GM21717 (cell line): ENCODE results near the gene ZNF678.
"Not testable (repeated sequence)": the region's sequence is repeated elsewhere in the genome, so short reads cannot be mapped to it uniquely, and the experiment has no call there.

ENCODE experiments used
- ATAC-seq: cut with Tn5 transposase; IDR thresholded peaks from one replicate; pipeline ENCODE4 v1.9.1; 2021; ENCODE audit warnings: mild to moderate bottlenecking, moderate library complexity; ENCODE audit not compliant: unreplicated experiment

The ZNF678 gene

DNA sequence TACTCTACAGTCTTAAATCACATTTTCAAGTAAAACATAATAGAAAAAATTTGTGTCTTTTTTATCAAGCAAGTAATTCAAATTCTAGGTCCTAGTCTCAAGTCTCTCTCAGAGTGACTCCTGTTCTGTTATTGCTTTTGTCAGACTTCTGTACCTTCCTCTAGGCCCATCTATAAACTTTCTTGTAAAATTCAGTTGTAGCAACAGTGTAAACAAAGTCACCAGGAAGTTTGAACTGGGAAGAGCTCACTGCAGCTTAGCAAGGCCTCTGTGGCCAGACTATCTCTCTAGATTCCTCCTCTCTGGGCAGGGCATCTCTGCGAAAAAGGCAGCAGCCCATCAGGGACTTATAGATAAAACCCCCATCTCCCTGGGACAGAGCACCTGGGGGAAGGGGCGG is 13.5 kb upstream of the ZNF678 start:
- ATAC-seq: no peak

DNA sequence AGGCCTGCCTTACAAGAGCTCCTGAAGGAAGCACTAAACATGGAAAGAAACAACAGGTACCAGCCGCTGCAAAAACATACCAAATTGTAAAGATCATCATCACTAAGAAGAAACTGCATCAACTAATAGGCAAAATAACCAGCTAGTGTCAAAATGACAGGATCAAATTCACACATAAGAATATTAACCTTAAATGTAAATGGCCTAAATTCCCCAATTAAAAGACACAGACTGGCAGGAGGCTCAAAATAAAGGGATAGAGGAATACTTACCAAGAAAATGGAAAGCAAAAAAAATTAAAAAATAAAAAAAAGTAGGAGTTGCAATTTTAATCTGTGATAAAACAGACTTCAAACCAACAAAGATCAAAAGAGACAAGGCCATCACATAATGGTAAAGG is 11.5 kb upstream of the ZNF678 start:
- not testable (repeated sequence) for ATAC-seq

DNA sequence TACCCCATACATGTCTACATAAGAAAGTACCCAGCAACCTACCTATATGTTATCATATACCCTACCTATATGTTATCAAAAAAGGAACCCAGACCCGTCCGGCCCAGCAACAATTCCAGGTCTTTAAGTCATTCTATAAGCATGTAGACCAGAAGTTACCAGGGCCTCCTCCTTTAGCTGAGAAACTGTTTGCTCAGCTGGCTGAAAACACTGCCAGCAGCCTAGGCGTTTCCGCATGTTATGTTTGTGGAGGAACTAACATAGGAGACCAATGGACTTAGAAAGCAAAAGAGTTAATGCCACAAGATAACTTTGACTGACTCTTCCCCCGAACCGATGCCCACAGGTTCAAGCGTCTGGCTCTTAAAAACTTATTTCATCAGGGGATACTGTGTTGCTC is 7.1 kb upstream of the ZNF678 start:
- no peak for ATAC-seq

DNA sequence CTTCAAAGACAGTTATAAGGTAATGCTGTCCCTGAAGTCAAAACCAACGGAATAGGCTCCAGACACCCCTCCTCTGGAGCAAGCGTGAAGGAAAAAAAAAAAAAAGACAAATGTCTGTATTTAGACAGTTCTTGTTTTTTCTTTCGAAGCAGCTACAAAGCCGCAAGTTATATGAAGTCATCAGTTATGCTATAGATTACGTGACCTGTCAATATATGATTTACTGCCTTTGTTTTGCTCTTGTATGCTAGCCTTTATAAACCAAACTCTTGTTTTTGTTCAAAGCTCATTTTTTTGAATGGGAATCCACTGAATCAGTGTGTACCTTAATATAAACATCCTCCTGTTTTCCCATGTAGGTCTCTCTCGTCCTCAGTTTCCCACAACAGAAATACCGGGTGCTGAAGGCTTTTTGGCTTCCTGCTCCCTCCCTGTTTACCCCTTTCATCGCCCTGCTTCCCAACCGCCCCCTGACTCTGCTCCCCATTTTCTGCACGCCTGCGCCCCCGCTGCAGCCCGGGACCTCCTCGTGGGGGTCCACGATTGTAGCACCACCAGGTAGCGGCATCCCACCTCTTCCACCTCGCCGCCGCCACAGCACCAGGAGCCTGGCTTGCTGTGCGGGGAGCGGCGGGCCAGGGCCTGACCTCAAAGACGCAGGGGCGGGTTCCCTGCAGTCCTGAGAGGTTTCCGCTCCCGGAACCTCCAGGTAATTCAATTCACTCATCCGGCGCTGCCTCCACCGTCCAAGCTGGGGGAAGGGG is 5.2 kb upstream of the ZNF678 start:
- ATAC-seq: no peak

DNA sequence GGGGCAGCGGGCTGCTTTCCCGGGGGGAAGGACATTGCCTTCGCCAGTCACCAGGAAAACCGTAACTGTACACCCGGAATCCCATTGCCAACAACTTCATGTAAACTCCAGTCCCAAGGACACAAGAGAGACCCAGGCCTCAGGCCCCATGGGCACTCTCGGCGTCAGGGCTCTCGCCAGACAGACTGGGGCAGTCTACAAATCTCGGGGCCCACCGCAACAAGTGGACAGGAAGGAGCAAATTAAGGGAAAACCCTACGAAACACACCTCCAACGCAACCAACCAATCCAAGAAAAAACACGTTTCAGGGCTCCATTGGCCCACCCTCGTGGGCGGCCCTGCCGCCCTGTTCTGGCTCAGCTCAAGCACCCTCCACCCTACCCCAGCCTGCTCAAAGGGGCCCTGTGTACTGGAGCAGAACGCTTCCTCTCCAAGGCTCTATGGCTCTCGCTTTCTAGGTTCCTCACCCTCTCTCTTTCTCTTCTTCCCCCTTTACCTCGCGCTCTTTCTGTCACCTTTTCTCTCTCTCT is 4.6 kb upstream of the ZNF678 start:
- no peak for ATAC-seq

DNA sequence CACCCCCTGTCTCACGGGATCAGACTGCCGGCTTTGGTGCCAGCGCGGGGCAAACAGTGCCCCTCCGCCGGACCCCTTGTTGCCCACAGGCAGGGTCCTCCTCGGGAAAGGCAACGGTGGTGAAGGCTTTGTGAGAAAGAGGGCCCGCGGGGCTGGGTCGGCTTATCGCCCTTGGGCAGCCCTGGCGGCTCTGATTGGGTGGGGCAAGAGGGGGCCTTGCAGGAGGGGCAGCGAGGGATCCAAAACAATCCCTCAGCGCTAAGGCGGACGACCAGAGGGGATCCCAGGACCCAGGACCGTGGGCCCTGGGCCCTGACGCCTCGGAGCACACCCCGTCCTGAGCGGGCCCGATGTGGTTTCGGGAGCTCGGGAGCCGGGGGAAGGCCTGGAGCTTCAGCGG is 3.9 kb upstream of the ZNF678 start:
- no peak for ATAC-seq

DNA sequence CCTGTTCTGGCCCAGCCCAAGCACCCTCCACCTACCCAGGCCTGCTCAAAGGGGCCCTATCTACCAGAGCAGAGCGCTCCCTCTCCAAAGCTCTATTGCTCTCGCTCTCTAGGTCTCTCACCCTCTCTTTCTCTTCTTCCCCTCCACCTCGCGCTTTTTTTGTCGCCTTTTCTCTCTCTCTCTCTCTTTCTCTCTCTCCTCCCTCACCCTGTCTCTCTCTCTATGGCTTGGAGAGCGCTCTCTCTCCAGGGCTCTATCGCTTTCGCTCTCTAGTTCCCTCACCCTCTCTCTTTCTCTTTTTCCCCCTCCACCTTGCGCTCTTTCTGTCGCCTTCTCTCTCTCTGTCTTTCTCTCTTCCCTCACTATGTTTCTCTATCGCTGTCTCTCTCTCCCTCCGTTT is 3.4 kb upstream of the ZNF678 start:
- no peak for ATAC-seq

DNA sequence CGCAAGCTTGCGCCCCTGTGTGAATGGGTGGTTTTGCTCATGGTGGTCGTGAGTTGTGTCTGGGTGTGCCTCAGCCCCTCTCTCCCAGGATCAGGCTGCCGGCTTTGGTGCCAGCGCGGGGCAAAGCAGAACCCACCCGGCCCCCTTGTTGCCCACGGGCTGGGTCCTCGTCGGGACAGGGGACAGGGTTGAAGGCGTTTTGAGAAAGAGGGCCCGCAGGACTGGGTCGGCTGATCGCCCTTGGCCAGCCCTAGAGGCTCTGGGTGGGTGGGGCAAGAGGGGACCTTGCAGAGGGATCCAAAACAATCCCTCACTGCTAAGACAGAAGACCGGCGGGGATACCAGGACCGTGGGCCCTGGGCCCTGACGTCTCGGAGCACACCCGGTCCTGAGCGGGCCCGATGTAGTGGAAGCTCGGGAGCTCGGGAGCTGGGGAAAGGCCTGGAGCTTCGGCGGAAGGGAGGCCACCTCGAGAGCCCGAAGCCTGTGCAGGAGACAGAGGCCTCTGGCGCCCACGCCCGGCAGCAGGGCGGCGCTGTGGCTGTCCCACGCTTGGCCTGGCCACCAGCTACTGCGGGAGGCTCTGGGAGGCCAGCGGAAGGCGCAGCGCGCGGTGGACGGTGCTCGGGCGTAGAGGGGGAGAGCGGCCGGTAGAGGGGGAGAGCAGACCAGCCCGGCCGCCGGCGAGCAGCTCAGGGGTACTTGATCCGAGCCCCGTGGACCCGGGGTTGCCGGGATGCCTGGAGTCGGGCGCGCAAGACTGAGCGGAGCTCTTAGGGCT is 2.8 kb upstream of the ZNF678 start:
- no peak for ATAC-seq

DNA sequence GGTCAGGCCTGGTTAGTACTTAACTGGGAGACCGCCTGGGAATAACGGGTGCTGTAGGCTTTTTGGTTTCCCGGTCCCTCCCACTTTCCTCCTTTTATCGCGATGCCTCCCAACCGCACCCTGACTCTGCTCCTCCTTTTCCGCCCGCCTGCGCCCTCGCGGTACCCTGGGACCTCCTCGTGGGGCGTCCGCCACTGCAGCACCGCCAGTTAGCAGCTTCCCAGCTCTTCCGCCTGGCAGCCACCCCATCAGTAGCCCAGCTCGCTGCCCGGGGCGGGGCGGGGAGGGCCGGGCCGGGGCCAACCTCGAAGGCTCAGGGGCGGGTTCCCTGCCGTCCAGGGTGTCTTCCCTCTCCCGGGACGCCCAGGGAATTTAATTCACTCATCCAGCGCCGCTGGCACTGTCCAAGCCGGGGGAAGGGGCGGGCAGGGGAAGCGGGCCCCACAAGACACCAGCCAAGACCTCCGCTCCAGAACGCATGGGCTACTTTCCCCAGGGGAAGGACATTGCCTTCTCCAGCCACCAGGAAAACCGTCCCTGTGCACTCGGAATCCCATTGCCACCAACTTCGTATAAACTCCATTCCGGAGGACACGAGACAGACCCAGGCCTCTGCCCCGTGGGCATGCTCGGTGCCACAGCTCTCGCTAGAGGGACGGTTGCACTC is 2.0 kb upstream of the ZNF678 start:
- no peak for ATAC-seq

DNA sequence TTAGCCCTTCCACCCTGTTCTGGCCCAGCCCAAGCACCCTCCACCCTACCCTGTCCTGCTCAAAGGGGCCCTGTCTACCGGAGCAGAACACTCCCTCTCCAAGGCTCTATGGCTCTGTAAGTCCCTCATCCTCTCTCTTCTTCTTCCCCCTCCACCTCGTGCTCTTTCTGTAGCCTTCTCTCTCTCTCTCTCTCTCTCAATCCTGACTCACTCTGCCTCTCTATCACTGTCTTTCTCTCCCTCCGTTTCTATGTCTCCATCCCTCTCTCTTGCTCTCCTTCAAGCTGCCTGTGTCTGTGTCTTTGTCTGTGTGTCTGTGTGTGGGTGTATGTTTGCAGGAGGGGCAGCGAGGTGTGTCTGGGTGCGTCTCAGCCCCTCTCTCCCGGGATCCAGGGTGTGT is 1.3 kb upstream of the ZNF678 start:
- ATAC-seq: no peak

DNA sequence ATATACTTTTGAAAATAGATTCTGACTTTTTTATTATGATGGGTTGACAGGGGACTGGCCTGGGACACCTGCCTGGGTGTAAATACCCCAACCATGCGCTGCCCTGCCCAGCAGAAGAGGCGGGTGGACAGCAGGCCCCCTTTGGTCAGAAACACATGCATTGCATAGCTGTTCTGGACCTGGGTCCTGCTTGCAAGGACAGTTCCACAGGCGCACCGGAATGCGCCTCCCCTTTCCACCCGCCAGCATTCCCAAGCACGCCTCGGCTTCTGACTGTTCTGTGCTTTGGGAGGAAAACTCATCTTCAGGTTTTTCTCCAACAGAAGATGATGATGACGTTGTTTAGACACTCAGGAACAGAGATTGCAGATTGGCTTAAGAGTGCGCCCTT is 428 bp upstream of the ZNF678 start:
- no peak for ATAC-seq

DNA sequence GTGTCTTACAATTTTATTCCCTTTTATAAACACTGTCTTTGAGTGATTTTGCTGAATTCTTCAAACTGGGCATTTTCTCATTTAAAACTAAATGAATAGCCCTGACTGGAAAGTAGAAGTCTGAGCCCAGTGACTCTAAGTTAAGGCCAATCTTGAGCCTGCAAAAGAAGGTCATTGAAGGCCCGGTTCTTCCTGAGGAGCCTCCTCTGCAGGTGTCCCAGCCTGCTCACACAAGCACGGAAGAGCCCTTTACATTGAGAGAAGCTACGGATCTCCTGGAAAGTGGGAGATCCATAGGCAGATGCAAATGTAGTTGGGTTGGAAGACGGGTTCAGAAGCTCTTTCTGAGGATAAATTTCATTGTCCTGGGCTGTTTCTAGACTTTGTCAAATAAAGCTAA is 3.9 kb downstream of the ZNF678 start:
- ATAC-seq: no peak

DNA sequence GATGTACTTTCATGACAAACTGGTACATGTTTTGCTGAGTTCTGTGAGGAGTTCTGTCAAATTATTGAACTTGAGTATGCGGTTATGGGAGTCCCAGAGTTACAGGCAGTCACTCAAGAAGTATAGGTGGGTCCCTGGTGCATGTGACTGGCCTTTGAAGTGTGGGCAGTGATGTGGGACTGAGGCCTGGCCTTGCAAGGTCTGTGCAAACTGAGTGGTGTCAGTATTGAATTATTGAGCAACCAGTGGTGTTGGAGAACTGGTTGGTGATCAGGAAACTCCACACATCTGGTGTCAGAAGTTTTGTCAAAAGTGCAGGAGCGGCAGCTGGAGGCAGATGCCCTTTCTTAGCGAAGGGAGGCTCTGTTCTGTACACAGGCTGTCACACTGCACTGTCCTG is 5.2 kb downstream of the ZNF678 start:
- ATAC-seq: no peak

DNA sequence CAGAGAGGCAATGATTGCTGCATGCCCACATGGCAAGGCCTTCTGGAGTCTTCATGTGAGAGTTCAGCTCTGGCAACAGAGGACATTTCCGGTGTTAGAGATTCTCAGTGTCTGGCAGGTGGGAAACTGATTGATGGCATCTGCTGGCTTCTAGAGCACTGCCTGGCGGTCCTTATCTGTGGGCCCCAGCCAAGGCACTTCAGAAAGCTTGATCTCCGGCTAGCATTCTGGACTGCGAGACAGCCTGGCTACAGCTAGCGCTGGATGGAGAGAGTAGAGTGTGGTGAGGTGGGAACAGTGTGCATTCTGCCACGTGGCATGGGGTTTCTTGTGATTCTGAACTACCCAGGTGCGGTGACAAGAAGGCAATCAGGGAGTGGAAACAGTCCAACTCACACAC is 9.4 kb downstream of the ZNF678 start:
- ATAC-seq: no peak

DNA sequence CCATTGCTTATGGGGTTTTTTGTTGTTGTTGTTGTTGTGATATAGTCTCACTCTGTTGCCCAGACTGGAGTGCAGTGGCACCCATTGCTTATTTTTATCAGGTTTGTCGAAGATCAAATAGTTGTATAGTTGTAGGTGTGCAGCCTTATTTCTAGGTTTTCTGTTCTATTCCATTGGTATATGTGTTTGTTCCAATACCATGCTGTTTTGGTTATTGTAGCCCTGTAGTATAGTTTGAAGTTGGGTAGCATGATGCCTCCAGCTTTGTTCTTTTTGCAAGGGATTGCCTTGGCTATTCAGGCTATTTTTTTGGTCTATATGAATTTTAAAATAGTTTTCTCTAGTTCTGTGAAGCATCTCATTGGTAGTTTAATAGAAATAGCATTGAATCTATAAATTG is 11.6 kb downstream of the ZNF678 start:
- ATAC-seq: no peak

DNA sequence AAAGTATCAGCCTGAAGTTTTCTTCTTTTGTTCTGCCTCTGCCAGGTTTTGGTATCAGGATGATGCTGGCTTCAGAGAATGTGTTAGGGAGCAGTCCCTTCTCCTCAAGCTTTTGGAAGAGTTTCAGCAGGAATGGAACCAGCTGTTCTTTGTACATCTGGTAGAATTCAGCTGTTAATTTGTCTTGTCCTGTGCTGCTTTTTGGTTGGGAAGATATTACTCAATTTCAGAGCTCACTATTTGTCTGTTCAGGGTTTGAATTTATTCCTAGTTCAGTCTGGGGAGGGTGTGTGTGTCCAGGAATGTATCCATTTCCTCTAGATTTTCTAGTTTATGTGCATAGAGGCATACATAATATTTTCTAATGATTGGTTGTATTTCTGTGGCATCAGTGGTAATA is 12.8 kb downstream of the ZNF678 start:
- no peak for ATAC-seq

DNA sequence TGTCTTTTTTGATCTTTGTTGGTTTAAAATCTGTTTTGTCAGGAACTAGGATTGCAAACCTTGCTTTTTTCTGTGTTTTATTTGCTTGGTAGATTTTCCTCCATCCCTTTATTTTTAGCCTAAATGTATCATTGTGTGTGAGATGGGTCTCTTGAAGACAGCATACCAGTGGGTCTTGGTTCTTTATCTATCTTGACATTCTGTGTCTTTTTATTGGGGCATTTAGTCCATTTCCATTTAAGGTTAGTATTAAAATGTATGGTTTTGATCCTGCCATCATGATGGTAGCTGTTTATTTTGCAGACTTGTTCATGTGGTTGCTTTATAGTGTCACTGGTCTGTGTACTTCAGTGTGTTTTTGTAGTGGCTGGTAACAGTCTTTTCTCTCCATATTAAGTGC is 14.1 kb downstream of the ZNF678 start:
- ATAC-seq: no peak

DNA sequence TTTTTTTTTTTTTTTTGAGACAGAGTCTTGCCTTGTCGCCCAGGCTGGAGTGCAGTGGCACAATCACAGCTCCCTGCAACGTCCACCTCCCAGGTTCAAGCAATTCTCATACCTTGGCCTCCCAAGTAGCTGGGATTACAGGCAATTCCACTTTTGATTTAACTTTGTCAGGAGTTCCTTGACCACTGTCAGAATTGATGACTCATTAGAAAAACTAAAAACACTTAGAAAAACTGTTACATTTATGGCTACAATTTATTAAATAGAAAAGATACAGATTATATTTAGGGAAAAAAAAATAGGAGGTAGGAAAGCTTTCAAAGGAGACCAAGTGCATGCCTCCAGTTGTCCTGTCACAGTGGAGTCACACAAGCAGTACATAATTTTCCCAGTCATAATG is 20.0 kb downstream of the ZNF678 start:
- no peak for ATAC-seq

DNA sequence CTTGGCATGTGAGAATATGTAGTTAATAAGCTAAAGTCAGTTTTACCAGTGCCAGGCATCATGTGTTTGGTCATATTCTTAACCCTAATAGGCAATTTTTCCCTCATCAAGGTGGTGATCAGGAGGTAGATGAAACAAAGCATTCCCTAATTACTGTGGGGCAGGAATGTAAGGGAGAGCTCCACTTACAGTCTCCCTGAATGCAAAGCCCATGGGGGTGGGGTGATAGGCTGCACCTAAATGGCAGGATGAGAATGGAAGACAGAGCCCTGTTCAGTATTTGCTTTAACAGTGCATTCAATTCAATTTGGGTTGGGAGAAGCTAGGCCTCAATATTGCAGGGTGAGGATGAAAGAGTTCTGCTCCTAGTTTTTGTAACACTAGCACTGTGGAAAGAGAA is 23.4 kb downstream of the ZNF678 start:
- no peak for ATAC-seq

DNA sequence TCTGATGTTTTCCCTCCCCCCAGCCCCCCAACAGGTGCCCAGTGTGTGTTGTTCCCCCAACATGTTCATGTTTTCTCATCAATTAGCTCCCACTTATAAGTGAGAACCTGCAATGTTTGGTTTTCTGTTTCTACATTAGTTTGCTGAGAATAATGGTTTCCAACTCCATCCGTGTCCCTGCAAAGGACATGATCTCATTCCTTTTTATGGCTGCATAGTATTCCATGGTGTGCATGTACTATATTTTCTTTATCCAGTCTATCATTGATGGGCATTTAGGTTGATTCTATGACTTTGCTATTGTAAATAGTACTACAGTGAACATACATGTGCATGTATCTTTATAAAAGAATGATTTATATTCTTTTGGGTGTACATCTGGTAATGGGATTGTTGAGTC is 24.6 kb downstream of the ZNF678 start:
- ATAC-seq: no peak

DNA sequence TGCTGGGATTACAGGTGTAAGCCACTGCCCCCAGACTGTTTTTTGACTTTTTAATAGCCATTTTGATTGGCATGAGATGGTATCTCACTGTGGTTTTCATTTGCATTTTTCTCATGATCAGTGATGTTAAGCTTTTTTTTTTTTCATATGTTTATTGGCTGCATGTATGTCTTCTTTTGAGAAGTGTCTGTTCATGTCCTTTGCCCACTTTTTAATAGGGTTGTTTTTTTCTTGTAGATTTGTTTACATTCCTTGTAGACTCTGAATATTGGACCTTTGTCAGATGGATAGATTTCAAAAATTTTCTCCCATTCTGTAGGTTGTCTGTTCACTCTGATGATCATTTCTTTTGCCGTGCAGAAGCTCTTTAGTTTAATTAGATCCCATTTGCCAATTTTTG is 25.4 kb downstream of the ZNF678 start:
- not testable (repeated sequence) for ATAC-seq

DNA sequence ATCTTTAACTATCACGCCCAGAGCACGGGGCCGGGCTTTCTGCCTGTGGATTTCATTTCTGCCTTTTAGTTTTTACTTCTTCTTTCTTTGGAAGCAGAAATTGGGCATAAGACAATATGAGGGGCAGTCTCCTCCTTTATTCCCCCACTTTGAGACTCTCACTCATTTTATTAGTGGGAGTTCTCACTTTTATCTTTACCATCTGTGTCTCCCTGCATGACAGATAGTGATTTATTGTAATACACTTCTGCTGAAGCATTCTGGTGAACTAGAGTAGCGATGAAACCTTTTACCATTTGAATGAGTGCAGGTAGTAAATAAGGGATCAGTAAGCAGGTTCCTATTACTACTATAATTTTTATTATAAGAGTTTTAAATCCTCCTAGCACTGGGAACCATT is 26.4 kb downstream of the ZNF678 start:
- not testable (repeated sequence) for ATAC-seq
